T-helper 2 cell treated with Interferon-gamma antibody and Interleukin-4, amounts not matched to agents 5 μg/mL and 100 μg/mL, for 36 hours (primary cell): Measurements from ENCODE around the gene STXBP3.
"Not testable (repeated sequence)": the region's sequence is repeated elsewhere in the genome, so short reads cannot be mapped to it uniquely, and the experiment has no call there.

Experiments used
- DNase-seq: peaks from one replicate; pipeline ENCODE4 v3.0.0; 2021; ENCODE audit warnings: low spot score
- H3K27ac Mint-ChIP-seq: one replicate; pipeline ENCODE4 v1.8.0; 2021; ENCODE audit warnings: mild to moderate bottlenecking, mixed read lengths
- H3K27me3 Mint-ChIP-seq: one replicate; pipeline ENCODE4 v1.8.0; 2021; ENCODE audit warnings: low read depth, mixed read lengths
- H3K36me3 Mint-ChIP-seq: one replicate; pipeline ENCODE4 v1.8.0; 2021; ENCODE audit warnings: low read depth, mixed read lengths
- H3K4me1 Mint-ChIP-seq: one replicate; pipeline ENCODE4 v1.8.0; 2021; ENCODE audit warnings: low read depth, mixed read lengths
- H3K4me3 Mint-ChIP-seq: one replicate; pipeline ENCODE4 v1.8.0; 2022; ENCODE audit warnings: mild to moderate bottlenecking, moderate library complexity, mixed read lengths
- H3K9me3 Mint-ChIP-seq: one replicate; pipeline ENCODE4 v1.8.0; 2021; ENCODE audit warnings: mixed read lengths

STXBP3 gene

GRCh38 chr1:108746382-108747170, at the start of gene STXBP3:
STXBP3 (plus strand) TSS chr1:108746674; CDS start chr1:108746738, 64 bp downstream.
- DNase-seq: peak; percentile 98
- Mint-ChIP-seq H3K4me1 (peaks cover 28% of the 10 kb centered on the region), H3K4me3 (peak within 1 kb of the TSS; percentile 94), H3K27ac (peak within 1 kb of the TSS; percentile 99), H3K9me3 (no peaks in the 10 kb centered on the region), H3K27me3 (no peaks in the 10 kb centered on the region), H3K36me3 (peaks cover 15% of the 10 kb centered on the region)

DNA sequence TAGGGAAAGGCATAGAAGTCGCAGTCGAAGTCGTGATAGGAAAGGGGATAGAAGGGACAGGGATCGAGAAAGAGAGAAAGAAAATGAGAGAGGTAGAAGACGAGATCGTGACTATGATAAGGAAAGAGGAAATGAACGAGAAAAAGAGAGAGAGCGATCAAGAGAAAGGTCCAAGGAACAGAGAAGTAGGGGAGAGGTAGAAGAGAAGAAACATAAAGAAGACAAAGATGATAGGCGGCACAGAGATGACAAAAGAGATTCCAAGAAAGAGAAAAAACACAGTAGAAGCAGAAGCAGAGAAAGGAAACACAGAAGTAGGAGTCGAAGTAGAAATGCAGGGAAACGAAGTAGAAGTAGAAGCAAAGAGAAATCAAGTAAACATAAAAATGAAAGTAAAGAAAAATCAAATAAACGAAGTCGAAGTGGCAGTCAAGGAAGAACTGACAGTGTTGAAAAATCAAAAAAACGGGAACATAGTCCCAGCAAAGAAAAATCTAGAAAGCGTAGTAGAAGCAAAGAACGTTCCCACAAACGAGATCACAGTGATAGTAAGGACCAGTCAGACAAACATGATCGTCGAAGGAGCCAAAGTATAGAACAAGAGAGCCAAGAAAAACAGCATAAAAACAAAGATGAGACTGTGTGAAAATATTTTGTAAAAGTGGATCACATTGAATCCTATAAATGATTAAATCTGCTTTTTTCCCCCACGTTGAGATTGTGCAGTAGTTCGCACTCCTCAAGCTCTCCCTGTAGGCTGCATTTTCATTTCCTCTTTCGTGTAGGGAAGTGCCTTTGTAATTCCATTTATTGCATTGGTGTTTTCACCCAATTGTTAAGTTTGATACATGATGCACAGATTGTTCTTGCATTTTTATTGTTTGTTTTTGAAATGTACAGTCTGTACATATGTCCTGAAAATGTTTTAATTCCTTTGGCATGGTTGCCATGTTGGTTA, 46.8 kb upstream of the STXBP3 start:
- Mint-ChIP-seq H3K27me3 (no peaks in the 10 kb centered on the region), H3K27ac (peak overlapping the region; percentile 84), H3K36me3 (peaks cover 75% of the 10 kb centered on the region), H3K4me1 (peaks cover 55% of the 10 kb centered on the region), H3K9me3 (no peaks in the 10 kb centered on the region), H3K4me3 (peak overlapping the region; percentile 81)
- DNase-seq: no peak

- Mint-ChIP-seq H3K9me3 (no peaks in the 10 kb centered on the region), H3K36me3 (peaks cover 64% of the 10 kb centered on the region), H3K27ac (no peak overlapping the region), H3K27me3 (no peaks in the 10 kb centered on the region), H3K4me1 (peaks cover 56% of the 10 kb centered on the region), H3K4me3 (no peak overlapping the region)
- DNase-seq: no peak
Measured at GRCh38 chr1:108701176-108701849, 45.2 kb upstream of the STXBP3 start.

- H3K4me3 Mint-ChIP-seq, H3K27me3 Mint-ChIP-seq, H3K9me3 Mint-ChIP-seq, DNase-seq: not testable (repeated sequence)
- Mint-ChIP-seq H3K4me1 (peaks cover 53% of the 10 kb centered on the region), H3K27ac (peak overlapping the region; percentile 10), H3K36me3 (peaks cover 57% of the 10 kb centered on the region)
Measured at GRCh38 chr1:108702109-108702508, 44.4 kb upstream of the STXBP3 start.

DNA sequence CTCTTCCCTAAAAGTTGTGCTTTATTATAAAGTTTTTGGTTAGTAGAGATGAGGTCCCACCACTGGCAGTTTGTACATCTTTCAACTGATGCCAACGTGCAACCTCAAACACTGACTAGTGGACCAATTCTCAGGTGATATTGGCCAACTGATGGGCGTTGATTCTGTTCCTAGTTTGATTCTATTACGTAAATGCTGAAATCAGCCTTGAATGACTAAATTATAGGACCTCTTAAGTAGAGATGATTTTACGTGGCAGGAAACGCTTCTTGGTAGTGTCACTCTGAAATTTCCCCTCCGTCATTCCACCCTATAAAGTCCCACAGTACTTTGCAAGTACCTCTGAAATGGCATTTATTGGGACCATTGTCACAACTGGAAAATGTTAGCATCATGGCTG, 42.5 kb upstream of the STXBP3 start:
- peak; percentile 40 for DNase-seq
- peaks cover 44% of the 10 kb centered on the region for H3K4me1 Mint-ChIP-seq
- peak overlapping the region; percentile 90 for H3K27ac Mint-ChIP-seq

DNA sequence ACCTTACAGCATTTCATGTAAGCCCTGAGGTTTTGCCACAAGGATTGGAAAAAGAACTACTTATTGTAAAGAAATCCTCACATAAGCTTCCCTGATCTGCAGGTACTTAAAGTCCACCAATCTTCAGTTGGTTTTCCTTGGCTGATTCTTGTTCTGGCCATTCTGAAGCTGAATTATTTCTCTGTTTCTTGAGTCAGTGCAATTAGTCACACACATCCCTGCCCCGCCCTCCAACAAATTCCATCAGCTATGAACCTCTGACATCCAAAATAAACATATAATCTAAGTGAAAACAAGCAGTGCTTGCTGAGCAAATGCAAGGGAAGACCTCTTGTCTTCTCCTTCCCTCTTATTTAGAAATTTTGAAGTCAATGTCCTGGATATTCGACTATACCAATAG, 42.0 kb upstream of the STXBP3 start:
- Mint-ChIP-seq H3K27me3 (peaks cover 4% of the 10 kb centered on the region), H3K9me3 (no peaks in the 10 kb centered on the region), H3K27ac (peak overlapping the region; percentile 90), H3K4me1 (peaks cover 40% of the 10 kb centered on the region), H3K4me3 (peak overlapping the region; percentile 40), H3K36me3 (peaks cover 33% of the 10 kb centered on the region)
- no peak for DNase-seq

More for the DNA sequence above, 42.5 kb upstream of the STXBP3 start:
- Mint-ChIP-seq H3K27me3 (peaks cover 4% of the 10 kb centered on the region), H3K9me3 (no peaks in the 10 kb centered on the region), H3K36me3 (peaks cover 39% of the 10 kb centered on the region), H3K4me3 (peak overlapping the region; percentile 70)

DNA sequence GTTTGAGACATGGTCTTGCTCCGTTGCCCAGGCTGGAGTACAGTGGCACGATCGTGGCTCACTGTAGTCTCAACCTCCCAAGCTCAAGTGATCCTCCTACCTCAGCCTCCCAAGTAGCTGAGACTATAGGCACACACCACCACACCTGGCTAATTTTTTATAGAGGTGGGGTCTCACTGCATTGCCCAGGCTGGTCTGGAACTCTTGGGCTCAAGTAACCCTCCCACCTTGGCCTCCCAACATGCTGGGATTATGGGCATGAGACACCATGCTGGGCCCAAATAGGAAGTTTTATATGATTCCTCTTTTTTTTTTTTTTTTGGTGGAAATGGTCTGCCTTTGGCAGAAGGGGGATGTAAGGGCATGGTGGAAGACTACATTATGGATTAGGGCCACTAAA, 39.8 kb upstream of the STXBP3 start:
- peaks cover 6% of the 10 kb centered on the region for H3K27me3 Mint-ChIP-seq
- H3K36me3 Mint-ChIP-seq: peaks cover 14% of the 10 kb centered on the region
- no peak overlapping the region for H3K4me3 Mint-ChIP-seq
- H3K4me1 Mint-ChIP-seq: peaks cover 33% of the 10 kb centered on the region
- H3K27ac Mint-ChIP-seq: no peak overlapping the region
- H3K9me3 Mint-ChIP-seq: no peaks in the 10 kb centered on the region
- DNase-seq: no peak

DNA sequence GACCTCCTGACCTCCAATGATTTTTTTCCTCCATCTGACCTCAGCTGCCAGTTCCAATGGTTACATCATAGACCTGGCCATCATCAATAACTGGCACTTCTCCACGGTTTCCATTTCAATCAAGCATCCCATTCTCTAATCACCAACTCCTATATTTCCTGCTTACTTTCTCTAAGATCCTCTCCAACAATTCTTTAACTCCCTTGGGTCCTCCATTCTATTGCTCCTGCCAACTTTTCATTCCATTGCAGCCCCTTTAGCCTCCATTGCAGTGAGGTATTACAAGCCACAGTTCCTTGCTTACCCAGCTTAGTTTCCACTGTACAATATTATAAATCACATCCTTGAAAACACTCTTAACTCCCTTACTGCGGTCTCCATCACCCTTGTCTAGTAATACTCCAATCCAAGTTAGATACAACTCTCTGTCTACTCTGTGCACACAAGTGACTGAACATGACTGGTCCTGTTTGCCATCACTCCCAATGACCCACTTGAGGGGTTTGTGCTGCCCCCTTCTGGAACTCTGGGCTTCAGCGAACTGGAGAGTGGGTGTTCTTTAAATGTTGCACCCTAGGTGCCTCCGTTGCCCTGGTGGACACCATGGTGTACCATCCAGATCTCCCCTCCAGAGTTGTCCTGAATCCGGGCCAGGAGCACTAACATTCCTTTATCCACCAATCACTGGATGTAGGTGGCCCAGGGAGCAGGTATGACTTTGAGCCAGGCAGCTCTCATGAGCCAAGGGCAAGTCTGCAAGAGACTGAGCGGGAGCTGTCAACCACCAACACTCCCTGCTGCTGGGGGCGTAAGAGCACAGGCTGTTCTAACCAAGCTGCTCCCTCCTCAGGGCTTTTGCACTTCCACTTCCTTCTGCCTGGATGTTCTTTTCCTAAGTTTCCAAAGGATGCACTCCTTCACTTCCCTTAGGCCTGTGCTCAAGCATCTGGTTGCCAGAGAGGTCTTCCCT, 37.5 kb upstream of the STXBP3 start:
- H3K9me3 Mint-ChIP-seq: no peaks in the 10 kb centered on the region
- H3K27ac Mint-ChIP-seq: no peak overlapping the region
- peak; percentile 25 for DNase-seq
- no peaks in the 10 kb centered on the region for H3K36me3 Mint-ChIP-seq
- H3K4me1 Mint-ChIP-seq: peaks cover 24% of the 10 kb centered on the region
- no peak overlapping the region for H3K4me3 Mint-ChIP-seq
- H3K27me3 Mint-ChIP-seq: peaks cover 17% of the 10 kb centered on the region

DNA sequence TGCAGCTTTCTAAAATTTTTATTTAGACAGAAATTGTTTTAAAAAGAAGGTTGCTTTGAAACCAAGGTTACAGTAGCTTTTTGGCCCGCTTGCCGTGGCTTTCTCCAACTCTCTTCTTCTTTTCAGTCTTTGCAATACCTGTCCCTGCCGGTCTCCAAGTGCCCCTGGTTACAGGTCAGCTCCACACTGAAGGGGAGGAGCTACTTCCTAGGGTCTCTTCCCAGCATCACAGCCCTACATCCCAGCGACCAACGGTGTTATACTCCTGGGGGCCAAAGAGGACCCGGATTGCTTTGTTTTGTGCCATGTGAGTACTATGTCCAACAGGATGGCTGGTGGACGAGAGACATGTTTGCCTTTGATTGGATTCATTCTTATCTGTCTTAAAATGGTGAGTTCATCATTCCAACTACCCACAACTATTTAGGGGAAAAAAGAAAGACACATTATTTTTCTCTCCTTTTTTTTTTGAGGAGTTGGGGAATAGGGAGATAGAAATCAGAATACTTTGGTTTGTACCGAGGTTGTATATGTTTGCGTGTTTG, 33.8 kb upstream of the STXBP3 start, which contains the start of gene FNDC7:
FNDC7 (plus strand) TSS at position 303 of the 545 bp plus-strand sequence; CDS start at position 329, 26 bp downstream.
- H3K9me3 Mint-ChIP-seq: no peaks in the 10 kb centered on the region
- DNase-seq: no peak
- H3K27ac Mint-ChIP-seq: no peak within 1 kb of the TSS
- H3K4me3 Mint-ChIP-seq: no peak within 1 kb of the TSS
- peaks cover 10% of the 10 kb centered on the region for H3K4me1 Mint-ChIP-seq
- peaks cover 24% of the 10 kb centered on the region for H3K27me3 Mint-ChIP-seq
- no peaks in the 10 kb centered on the region for H3K36me3 Mint-ChIP-seq

- Mint-ChIP-seq H3K4me1 (no peaks in the 10 kb centered on the region), H3K36me3 (no peaks in the 10 kb centered on the region), H3K9me3 (no peaks in the 10 kb centered on the region)
Measured at GRCh38 chr1:108715932-108716331, 30.5 kb upstream of the STXBP3 start.

DNA sequence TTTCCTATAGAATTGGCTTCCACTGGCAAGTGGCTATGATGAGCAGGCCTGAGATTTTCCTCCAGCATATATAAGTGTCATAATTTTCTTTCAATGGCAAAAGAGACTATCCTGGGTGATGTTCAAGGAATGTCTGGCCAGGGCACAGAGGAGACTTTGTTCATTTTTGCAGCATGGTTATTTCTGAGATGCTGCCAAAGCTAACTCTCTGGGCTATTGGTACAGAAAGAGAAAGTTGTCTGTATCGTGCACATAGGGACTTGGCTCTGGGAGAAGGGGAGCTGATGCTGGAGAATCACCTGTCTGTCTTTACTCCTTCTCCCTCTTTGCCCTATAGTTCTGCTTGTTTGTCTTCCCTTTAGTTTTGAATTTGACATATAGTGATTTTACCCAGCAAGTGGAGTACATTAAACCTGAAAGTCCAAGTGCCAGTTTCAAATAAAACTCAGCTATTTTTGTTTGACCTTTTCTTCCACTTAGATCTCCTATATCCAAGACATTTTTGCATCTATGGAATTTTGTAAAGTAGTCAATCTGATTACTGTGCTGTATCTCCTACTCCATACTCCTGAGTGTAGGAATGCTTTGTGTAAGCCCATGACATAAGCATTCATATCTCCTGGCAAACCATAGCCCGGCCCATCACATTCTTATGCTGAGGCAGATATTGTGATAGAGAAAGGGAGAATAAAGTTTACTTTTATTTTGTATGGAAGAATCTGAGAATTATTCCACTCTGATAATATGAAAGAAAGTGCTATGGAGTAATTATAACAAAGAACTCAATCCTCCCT, 29.8 kb upstream of the STXBP3 start:
- no peak for DNase-seq
- Mint-ChIP-seq H3K9me3 (no peaks in the 10 kb centered on the region), H3K4me1 (no peaks in the 10 kb centered on the region), H3K36me3 (no peaks in the 10 kb centered on the region), H3K4me3 (no peak overlapping the region), H3K27ac (no peak overlapping the region), H3K27me3 (peaks cover 20% of the 10 kb centered on the region)

More at GRCh38 chr1:108715932-108716331, 30.5 kb upstream of the STXBP3 start:
- Mint-ChIP-seq H3K27me3 (peaks cover 20% of the 10 kb centered on the region), H3K27ac (no peak overlapping the region), H3K4me3 (no peak overlapping the region)
- no peak for DNase-seq

GRCh38 chr1:108717774-108718316, 28.6 kb upstream of the STXBP3 start:
- no peak overlapping the region for H3K27ac Mint-ChIP-seq

More at GRCh38 chr1:108717774-108718316, 28.6 kb upstream of the STXBP3 start:
- H3K4me3 Mint-ChIP-seq: no peak overlapping the region
- no peak for DNase-seq
- H3K9me3 Mint-ChIP-seq: no peaks in the 10 kb centered on the region
- no peaks in the 10 kb centered on the region for H3K4me1 Mint-ChIP-seq
- no peaks in the 10 kb centered on the region for H3K36me3 Mint-ChIP-seq
- peaks cover 14% of the 10 kb centered on the region for H3K27me3 Mint-ChIP-seq
